Activated CD8-positive, alpha-beta memory T cell treated with anti-CD3 and anti-CD28 coated beads for 24 hours (primary cell): Measurements from ENCODE around the gene ATPAF2.
"Not testable (repeated sequence)": the region's sequence is repeated elsewhere in the genome, so short reads cannot be mapped to it uniquely, and the experiment has no call there.

ENCODE experiments used
- DNase-seq: peaks from one replicate; pipeline ENCODE4 v3.0.0-alpha.2; 2020

The ATPAF2 gene

GRCh38 chr17:18009609-18010420 lies 29.2 kb downstream of the ATPAF2 start:
- DNase-seq, result no peak

- DNase-seq, result no peak
Observed at GRCh38 chr17:18008496-18009268, 30.3 kb downstream of the ATPAF2 start.

GRCh38 chr17:18006495-18007239 lies 32.3 kb downstream of the ATPAF2 start:
- DNase-seq, result no peak

GRCh38 chr17:18005496-18005895 lies 33.5 kb downstream of the ATPAF2 start:
- DNase-seq, result no peak

GRCh38 chr17:18004884-18005305 lies 34.1 kb downstream of the ATPAF2 start:
- DNase-seq, result no peak

GRCh38 chr17:18004345-18004744 lies 34.6 kb downstream of the ATPAF2 start:
- DNase-seq, result no peak

- DNase-seq, result no peak
Observed at GRCh38 chr17:18002171-18002570, 36.8 kb downstream of the ATPAF2 start.

GRCh38 chr17:18000030-18000408 lies 38.9 kb downstream of the ATPAF2 start:
- no peak for DNase-seq

GRCh38 chr17:17999364-18000029 lies 39.5 kb downstream of the ATPAF2 start:
- DNase-seq, result no peak

- DNase-seq, result no peak
Observed at GRCh38 chr17:17998934-17999333, 40.0 kb downstream of the ATPAF2 start.

- DNase-seq, result not testable (repeated sequence)
Observed at GRCh38 chr17:17995887-17996286, 43.1 kb downstream of the ATPAF2 start.

GRCh38 chr17:17994271-17995069 lies 44.5 kb downstream of the ATPAF2 start:
- no peak for DNase-seq

GRCh38 chr17:17993852-17994251 lies 45.1 kb downstream of the ATPAF2 start:
- no peak for DNase-seq

- DNase-seq, result no peak
Observed at GRCh38 chr17:17993366-17993765, 45.6 kb downstream of the ATPAF2 start.

- DNase-seq, result no peak
Observed at GRCh38 chr17:17990282-17990681, 48.7 kb downstream of the ATPAF2 start.

GRCh38 chr17:17989618-17990017 lies 49.4 kb downstream of the ATPAF2 start:
- no peak for DNase-seq

- DNase-seq, result no peak
Observed at GRCh38 chr17:17989081-17989480, 49.9 kb downstream of the ATPAF2 start.

GRCh38 chr17:17988427-17988945 lies 50.5 kb downstream of the ATPAF2 start:
- DNase-seq, result no peak

GRCh38 chr17:17987901-17988300 lies 51.1 kb downstream of the ATPAF2 start:
- no peak for DNase-seq

- DNase-seq, result no peak
Observed at GRCh38 chr17:17987187-17987896, 51.6 kb downstream of the ATPAF2 start.

GRCh38 chr17:17985555-17985954 lies 53.4 kb downstream of the ATPAF2 start:
- DNase-seq, result no peak
